ENCODE results near the gene SUCLG2.

The SUCLG2 gene

DNA sequence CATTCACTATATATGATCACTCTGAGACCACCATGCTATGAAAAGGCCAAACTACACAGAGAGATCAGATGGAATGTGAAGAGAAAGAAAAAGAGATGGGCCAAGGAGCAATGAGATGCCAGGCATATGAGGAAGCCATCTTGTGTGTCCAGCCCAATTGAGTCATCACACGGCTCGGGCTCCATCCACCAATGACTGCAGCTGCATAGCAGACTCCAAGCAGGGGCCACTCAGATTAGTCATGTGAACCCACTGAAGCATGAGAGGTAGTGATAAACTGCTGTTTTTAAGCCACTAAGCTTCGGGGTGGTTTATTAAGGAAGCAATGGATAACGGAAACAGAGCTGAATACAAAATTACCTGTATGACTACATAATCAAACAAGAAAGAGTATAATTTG is 185.9 kb downstream of the SUCLG2 start:
- Histone ChIP-seq H3K4me3 (ENCODE audit: low read depth in 1 of 2, low read length in 2 of 2) (no peak overlapping the region), H3K9ac (ENCODE audit: low read length) (no peak overlapping the region), H3K9me3 (ENCODE audit: low read length) (no peaks in the 10 kb centered on the region), H3K4me1 (ENCODE audit: insufficient read depth, low read length) (no peaks in the 10 kb centered on the region), H3K27me3 (ENCODE audit: control insufficient read depth in 1 of 2, insufficient read depth in 2 of 2, low read length in 2 of 2) (no peaks in the 10 kb centered on the region), H3K27ac (ENCODE audit: low read depth, low read length) (no peak overlapping the region), H3K36me3 (ENCODE audit: insufficient read depth, low read length) (no peaks in the 10 kb centered on the region)

DNA sequence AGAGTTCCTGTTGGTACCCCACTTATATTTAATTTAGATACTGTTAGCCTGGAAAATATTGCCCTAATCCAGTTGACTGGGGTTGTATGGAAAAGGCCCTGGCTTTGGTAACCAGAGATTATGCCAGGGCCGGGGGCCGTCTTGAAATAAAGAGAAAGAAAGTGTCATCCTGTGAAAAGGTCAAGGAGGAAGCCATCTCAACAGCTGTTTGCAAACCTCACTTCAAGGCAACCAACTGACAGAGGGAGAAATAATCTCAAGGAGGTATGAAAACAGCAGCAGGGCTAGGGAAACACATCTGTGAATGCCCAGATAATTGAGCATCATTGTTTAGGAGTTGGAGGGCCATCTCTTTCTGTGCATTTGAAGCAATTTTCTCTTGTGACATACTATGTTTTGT is 190.8 kb downstream of the SUCLG2 start:
- no peaks in the 10 kb centered on the region for H3K36me3 ChIP-seq (ENCODE audit: insufficient read depth, low read length)
- H3K9ac ChIP-seq (ENCODE audit: low read length), result no peak overlapping the region
- H3K4me1 ChIP-seq (ENCODE audit: insufficient read depth, low read length), result peaks cover 4% of the 10 kb centered on the region
- no peaks in the 10 kb centered on the region for H3K27me3 ChIP-seq (ENCODE audit: control insufficient read depth in 1 of 2, insufficient read depth in 2 of 2, low read length in 2 of 2)
- H3K9me3 ChIP-seq (ENCODE audit: low read length), result no peaks in the 10 kb centered on the region
- no peak overlapping the region for H3K4me3 ChIP-seq (ENCODE audit: low read depth in 1 of 2, low read length in 2 of 2)
- H3K27ac ChIP-seq (ENCODE audit: low read depth, low read length), result no peak overlapping the region

DNA sequence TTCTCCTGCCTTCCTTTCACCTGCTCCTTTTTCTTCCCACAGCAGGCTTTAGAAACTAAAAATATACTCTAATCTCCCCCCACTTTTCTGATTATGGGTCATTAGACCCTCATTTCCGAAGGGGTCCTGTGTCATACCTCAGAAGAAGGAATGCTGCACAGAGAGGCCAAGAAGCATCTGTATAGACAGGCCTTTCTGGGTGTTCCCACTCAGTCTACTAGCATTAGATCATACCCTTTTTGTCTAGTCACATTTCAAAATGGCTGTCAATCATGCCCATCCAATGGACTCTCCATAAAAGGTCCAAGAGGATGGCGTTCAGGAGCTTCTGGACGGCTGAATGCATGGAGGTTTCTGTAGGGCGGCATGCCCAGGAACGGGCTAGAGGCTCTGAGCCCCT is 192.2 kb downstream of the SUCLG2 start:
- Histone ChIP-seq H3K9ac (ENCODE audit: low read length) (no peak overlapping the region), H3K27ac (ENCODE audit: low read depth, low read length) (no peak overlapping the region), H3K9me3 (ENCODE audit: low read length) (no peaks in the 10 kb centered on the region), H3K27me3 (ENCODE audit: control insufficient read depth in 1 of 2, insufficient read depth in 2 of 2, low read length in 2 of 2) (no peaks in the 10 kb centered on the region), H3K4me1 (ENCODE audit: insufficient read depth, low read length) (peaks cover 4% of the 10 kb centered on the region), H3K4me3 (ENCODE audit: low read depth in 1 of 2, low read length in 2 of 2) (no peak overlapping the region), H3K36me3 (ENCODE audit: insufficient read depth, low read length) (no peaks in the 10 kb centered on the region)

DNA sequence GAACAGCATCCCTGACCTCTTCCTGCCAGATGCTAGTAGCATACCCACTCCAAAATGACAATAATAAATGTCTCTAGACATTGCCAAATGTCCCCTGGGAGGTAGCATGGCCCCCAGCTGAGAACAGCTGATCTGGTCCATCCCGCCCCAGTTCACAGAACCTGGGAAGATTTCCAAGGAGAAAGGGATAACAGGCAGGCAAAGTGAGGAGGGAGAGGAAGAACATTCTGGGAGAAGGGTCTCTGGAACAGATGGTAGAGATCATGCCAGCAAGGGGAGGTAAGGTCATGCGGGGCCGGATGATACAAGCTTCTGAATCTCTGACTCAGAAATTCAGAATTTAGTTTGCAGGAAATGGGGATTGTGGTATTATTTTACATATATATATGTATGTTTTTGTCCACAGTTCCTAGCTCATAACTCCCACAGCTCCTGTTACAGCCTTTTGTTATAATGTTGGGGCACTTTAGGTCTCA is 192.7 kb downstream of the SUCLG2 start:
- H3K36me3 ChIP-seq (ENCODE audit: insufficient read depth, low read length), result no peaks in the 10 kb centered on the region
- no peak overlapping the region for H3K27ac ChIP-seq (ENCODE audit: low read depth, low read length)
- H3K27me3 ChIP-seq (ENCODE audit: control insufficient read depth in 1 of 2, insufficient read depth in 2 of 2, low read length in 2 of 2), result no peaks in the 10 kb centered on the region
- peaks cover 4% of the 10 kb centered on the region for H3K4me1 ChIP-seq (ENCODE audit: insufficient read depth, low read length)
- no peaks in the 10 kb centered on the region for H3K9me3 ChIP-seq (ENCODE audit: low read length)
- no peak overlapping the region for H3K9ac ChIP-seq (ENCODE audit: low read length)
- no peak overlapping the region for H3K4me3 ChIP-seq (ENCODE audit: low read depth in 1 of 2, low read length in 2 of 2)

DNA sequence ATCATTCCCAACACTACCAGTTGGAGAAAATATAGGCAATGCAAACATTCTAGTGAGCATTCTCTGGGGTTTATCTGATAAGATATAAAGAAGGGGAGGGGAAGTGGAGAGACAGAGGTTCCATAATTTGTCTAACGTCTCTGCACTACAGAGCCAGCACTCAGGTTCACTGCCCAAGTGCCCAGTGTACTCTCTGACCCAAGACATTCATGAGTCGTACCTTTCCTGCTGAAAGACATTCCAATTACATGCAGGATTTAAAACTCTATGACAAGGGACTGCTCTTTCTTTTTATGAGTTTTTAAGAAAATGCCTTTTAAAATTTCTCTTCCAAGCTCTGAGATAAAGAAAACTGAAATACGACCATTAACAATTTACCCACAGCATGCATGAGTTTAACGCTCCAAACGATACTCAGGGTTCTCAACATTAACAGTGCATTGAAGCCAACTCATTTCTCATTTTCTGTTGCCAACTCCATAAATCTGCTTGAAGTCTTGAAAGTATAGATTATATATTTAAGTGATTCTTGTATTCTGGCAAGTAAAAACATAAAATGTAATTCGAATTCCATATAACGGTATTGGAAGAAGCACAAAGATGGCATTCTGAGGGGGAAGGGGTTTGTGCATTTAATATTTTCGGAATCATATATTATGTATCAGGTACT is 193.4 kb downstream of the SUCLG2 start:
- H3K36me3 ChIP-seq (ENCODE audit: insufficient read depth, low read length), result no peaks in the 10 kb centered on the region
- no peaks in the 10 kb centered on the region for H3K9me3 ChIP-seq (ENCODE audit: low read length)
- H3K27ac ChIP-seq (ENCODE audit: low read depth, low read length), result no peak overlapping the region
- H3K4me3 ChIP-seq (ENCODE audit: low read depth in 1 of 2, low read length in 2 of 2), result no peak overlapping the region
- no peak overlapping the region for H3K9ac ChIP-seq (ENCODE audit: low read length)
- H3K4me1 ChIP-seq (ENCODE audit: insufficient read depth, low read length), result peaks cover 4% of the 10 kb centered on the region
- H3K27me3 ChIP-seq (ENCODE audit: control insufficient read depth in 1 of 2, insufficient read depth in 2 of 2, low read length in 2 of 2), result no peaks in the 10 kb centered on the region

DNA sequence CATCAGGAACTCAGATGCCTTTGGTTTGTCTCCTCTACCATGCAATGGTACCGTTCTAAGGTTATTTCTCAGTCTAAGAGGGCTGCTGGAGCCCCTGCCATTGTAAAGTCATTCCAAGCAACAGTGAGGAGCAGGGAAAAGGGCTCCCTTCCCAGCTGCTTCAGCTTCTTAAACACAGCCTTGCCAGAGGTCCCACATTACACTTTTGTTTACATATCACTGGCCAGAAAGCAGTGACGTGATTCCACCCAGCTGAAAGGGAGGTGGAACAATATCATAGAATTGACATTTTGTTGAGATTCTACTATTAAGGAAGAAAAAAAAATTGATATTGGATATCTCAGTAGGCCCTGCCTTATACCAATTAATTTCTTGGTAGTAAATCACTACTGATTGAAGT is 194.6 kb downstream of the SUCLG2 start:
- Histone ChIP-seq H3K36me3 (ENCODE audit: insufficient read depth, low read length) (no peaks in the 10 kb centered on the region), H3K4me1 (ENCODE audit: insufficient read depth, low read length) (peaks cover 4% of the 10 kb centered on the region), H3K27ac (ENCODE audit: low read depth, low read length) (no peak overlapping the region), H3K9me3 (ENCODE audit: low read length) (no peaks in the 10 kb centered on the region), H3K4me3 (ENCODE audit: low read depth in 1 of 2, low read length in 2 of 2) (no peak overlapping the region), H3K9ac (ENCODE audit: low read length) (no peak overlapping the region), H3K27me3 (ENCODE audit: control insufficient read depth in 1 of 2, insufficient read depth in 2 of 2, low read length in 2 of 2) (no peaks in the 10 kb centered on the region)

DNA sequence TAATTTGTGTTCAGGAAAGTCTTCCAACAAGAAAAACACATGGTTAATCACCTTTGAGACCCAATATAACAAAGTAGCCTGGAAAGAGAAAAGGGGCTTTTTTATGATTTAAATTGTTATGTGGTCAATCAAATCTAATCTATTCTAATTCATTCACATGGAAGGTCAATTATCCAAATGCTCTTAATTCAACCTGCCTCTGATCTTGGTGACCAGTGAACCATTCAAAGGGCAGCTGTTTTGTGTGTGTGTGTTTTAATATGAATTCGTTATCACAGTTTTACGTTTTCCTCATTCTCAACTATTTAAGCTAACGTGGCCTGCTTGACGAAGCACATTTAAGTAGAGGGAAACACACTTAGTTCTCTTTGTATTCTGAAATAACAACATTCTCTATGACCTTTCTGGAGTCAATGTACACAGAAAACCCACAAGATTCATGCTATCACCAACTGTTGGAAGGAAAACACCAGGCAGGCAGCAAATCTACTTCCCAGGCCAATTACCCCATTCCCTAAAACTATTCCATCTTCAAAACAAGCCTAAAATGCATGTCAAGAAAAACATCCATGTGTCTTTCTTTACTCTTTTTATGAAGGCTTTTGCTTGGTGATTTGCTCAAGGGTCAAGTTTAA is 195.4 kb downstream of the SUCLG2 start:
- H3K9me3 ChIP-seq (ENCODE audit: low read length), result no peaks in the 10 kb centered on the region
- no peak overlapping the region for H3K4me3 ChIP-seq (ENCODE audit: low read depth in 1 of 2, low read length in 2 of 2)
- no peaks in the 10 kb centered on the region for H3K36me3 ChIP-seq (ENCODE audit: insufficient read depth, low read length)
- H3K4me1 ChIP-seq (ENCODE audit: insufficient read depth, low read length), result peaks cover 4% of the 10 kb centered on the region
- no peaks in the 10 kb centered on the region for H3K27me3 ChIP-seq (ENCODE audit: control insufficient read depth in 1 of 2, insufficient read depth in 2 of 2, low read length in 2 of 2)
- no peak overlapping the region for H3K9ac ChIP-seq (ENCODE audit: low read length)
- H3K27ac ChIP-seq (ENCODE audit: low read depth, low read length), result no peak overlapping the region

DNA sequence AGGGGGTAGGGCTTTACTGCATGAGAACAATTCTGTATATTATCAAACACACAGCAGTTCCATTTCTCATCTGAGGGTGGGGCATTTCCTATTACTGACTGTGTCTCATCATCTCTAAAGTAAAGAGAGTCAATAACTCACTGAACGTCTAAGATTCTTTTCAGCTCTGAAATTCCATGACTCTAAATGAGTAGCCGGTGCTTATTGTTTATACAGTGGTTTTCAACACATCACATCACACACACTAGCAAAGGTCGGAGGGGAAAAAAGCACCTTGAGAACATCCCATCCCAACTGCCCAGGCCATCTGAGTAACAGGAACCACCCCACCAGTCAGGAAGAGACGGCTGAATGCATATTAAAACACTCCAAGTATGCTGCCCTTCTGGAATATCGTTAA is 196.0 kb downstream of the SUCLG2 start:
- H3K27ac ChIP-seq (ENCODE audit: low read depth, low read length), result no peak overlapping the region
- no peaks in the 10 kb centered on the region for H3K27me3 ChIP-seq (ENCODE audit: control insufficient read depth in 1 of 2, insufficient read depth in 2 of 2, low read length in 2 of 2)
- H3K4me3 ChIP-seq (ENCODE audit: low read depth in 1 of 2, low read length in 2 of 2), result no peak overlapping the region
- H3K4me1 ChIP-seq (ENCODE audit: insufficient read depth, low read length), result peaks cover 4% of the 10 kb centered on the region
- H3K9ac ChIP-seq (ENCODE audit: low read length), result no peak overlapping the region
- H3K9me3 ChIP-seq (ENCODE audit: low read length), result no peaks in the 10 kb centered on the region
- no peaks in the 10 kb centered on the region for H3K36me3 ChIP-seq (ENCODE audit: insufficient read depth, low read length)

DNA sequence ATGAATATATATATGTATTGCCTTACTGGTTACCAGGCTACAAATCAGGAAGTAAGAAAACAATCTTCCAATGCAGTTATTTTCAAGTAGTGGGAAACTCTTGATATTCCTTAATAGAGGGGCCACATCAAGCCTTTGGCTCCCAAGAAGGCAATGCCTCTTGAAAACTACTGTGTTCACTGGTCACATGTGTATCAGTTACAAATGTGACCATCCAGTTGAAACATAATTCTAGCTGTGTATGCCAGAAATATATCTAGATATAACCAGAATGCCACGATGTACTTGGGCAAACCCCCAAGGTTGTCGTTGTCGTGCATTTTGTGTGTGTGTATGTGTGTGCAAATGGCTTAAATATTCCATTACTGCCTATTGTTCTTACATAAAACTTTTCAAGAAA is 200.8 kb downstream of the SUCLG2 start:
- Histone ChIP-seq H3K36me3 (ENCODE audit: insufficient read depth, low read length) (no peaks in the 10 kb centered on the region), H3K4me3 (ENCODE audit: low read depth in 1 of 2, low read length in 2 of 2) (no peak overlapping the region), H3K9ac (ENCODE audit: low read length) (no peak overlapping the region), H3K27me3 (ENCODE audit: control insufficient read depth in 1 of 2, insufficient read depth in 2 of 2, low read length in 2 of 2) (no peaks in the 10 kb centered on the region), H3K27ac (ENCODE audit: low read depth, low read length) (no peak overlapping the region), H3K4me1 (ENCODE audit: insufficient read depth, low read length) (no peaks in the 10 kb centered on the region), H3K9me3 (ENCODE audit: low read length) (no peaks in the 10 kb centered on the region)

DNA sequence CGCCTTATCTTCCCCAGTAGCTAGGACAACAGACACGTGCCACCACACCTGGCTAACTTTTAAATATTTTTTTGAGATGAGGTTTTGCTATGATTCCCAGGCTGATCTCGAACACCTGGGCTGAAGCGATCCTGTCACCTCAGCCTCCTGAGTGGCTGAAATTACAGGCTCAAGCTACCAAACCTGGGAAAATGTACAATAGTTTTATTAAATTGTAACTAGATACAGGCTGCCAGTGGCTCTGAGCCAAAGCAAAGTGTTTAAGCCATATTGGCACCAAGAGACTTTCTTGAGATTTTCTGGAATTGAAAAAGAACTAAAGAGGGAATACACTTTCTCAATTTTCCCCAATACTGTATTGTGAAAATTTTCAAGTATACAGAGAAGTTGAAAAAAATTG is 204.3 kb downstream of the SUCLG2 start:
- Histone ChIP-seq H3K4me1 (ENCODE audit: insufficient read depth, low read length) (no peaks in the 10 kb centered on the region), H3K27ac (ENCODE audit: low read depth, low read length) (no peak overlapping the region), H3K4me3 (ENCODE audit: low read depth in 1 of 2, low read length in 2 of 2) (no peak overlapping the region), H3K9me3 (ENCODE audit: low read length) (no peaks in the 10 kb centered on the region), H3K36me3 (ENCODE audit: insufficient read depth, low read length) (no peaks in the 10 kb centered on the region), H3K27me3 (ENCODE audit: control insufficient read depth in 1 of 2, insufficient read depth in 2 of 2, low read length in 2 of 2) (no peaks in the 10 kb centered on the region), H3K9ac (ENCODE audit: low read length) (no peak overlapping the region)

DNA sequence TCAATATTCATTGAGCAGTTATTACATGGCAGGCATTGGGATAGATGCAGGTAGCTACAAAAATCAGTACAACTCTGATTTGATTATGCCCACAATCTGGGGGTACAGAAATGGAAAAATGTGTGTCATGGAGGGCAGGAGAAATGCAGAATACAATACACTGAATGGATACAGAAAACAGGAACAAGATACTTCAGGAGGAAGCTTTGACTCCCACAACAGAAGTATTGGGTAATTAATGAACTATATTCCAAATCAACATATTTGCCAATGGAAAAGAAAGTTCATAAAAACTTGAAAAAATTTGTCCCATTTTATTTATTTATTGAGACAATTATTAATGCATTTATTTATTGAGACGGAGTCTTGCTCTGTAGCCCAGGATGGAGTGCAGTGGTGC is 207.0 kb downstream of the SUCLG2 start:
- Histone ChIP-seq H3K4me1 (ENCODE audit: insufficient read depth, low read length) (no peaks in the 10 kb centered on the region), H3K4me3 (ENCODE audit: low read depth in 1 of 2, low read length in 2 of 2) (no peak overlapping the region), H3K27me3 (ENCODE audit: control insufficient read depth in 1 of 2, insufficient read depth in 2 of 2, low read length in 2 of 2) (no peaks in the 10 kb centered on the region), H3K9me3 (ENCODE audit: low read length) (no peaks in the 10 kb centered on the region), H3K27ac (ENCODE audit: low read depth, low read length) (no peak overlapping the region), H3K9ac (ENCODE audit: low read length) (no peak overlapping the region), H3K36me3 (ENCODE audit: insufficient read depth, low read length) (no peaks in the 10 kb centered on the region)

DNA sequence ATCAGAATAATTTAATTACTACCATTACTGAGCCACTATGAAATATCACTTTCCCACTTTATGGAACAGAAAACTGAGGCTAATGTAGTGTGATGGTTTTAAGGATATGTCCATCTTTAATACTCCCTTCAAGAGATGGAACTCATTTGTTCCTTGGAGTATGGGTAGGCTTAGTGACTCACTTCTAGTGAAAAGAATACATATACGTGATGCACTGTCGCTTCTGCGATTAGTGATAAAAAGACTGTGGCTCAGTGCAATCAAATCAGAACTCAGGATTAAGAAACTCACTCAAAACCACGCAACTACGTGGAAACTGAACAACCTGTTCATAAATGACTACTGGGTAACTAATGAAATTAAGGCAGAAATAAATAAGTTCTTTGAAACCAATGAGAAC is 216.6 kb downstream of the SUCLG2 start:
- Histone ChIP-seq H3K4me3 (ENCODE audit: low read depth in 1 of 2, low read length in 2 of 2) (no peak overlapping the region), H3K27ac (ENCODE audit: low read depth, low read length) (no peak overlapping the region), H3K27me3 (ENCODE audit: control insufficient read depth in 1 of 2, insufficient read depth in 2 of 2, low read length in 2 of 2) (no peaks in the 10 kb centered on the region), H3K36me3 (ENCODE audit: insufficient read depth, low read length) (no peaks in the 10 kb centered on the region), H3K9ac (ENCODE audit: low read length) (no peak overlapping the region), H3K9me3 (ENCODE audit: low read length) (no peaks in the 10 kb centered on the region), H3K4me1 (ENCODE audit: insufficient read depth, low read length) (no peaks in the 10 kb centered on the region)

Measured in muscle layer of colon (tissue), 2 donors.